ENCODE results near the gene SIK2.

SIK2 gene

GRCh38 chr11:111660822-111661221 lies 58.6 kb downstream of the SIK2 start:
- DNase-seq: no peak

GRCh38 chr11:111663820-111664219 lies 61.6 kb downstream of the SIK2 start:
- DNase-seq: peak; percentile 16

DNA sequence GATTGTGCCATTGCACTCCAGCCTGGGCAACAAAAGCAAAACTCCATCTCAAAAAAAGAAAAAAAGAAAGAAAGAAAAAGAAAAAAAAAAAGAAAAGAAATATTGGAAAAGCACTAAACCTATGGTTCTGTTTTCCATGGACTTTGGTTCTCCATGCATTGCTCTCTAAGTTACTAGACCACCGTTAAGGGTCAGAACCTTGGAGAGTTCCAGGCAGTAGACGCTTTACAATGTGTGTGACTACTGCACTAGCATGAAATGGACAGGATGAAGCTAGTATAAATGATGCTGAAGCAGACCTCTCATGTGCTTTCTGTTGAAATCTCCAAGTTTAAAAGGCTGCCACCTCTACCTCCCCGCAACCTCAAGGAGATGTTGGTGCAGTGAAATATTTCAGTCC lies 63.5 kb downstream of the SIK2 start:
- DNase-seq: no peak

DNA sequence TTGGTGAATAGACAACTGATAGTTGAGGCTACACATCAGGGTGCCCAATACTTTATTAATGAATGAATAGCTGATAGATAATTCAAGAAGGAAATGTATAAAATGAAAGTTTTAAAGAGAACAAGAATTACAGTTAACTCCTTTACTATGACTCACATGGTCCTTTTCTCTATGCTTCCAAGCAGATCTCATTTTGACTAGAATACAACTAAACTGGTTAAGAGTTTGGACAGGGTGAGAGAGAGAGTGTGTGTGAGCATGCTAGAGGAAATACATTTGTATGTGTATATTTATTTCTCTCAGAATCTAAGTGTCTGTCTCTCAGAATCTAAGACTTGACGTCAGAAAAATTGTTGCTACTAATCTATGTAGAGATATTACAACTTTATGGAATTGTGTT lies 66.7 kb downstream of the SIK2 start:
- DNase-seq: no peak

DNA sequence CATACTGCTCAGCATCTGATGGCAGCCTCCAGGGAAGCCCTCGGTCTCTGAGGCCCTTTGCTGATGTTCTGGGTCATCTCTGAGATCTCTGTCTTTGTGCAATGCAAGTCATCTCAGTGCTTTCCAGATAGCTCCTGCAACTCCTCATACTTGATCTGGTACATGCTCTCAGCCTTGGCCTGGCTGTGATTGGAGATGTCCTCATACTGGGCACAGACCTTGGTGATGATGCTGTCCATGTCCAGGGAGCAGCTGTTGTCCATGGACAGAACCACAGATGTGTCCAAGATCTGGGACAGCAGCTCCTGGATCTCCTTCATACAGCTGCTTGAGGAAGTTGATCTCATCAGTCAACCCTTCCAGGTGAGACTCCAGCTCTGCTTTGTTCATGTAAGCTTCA lies 69.1 kb downstream of the SIK2 start:
- no peak for DNase-seq

GRCh38 chr11:111672949-111673348 lies 70.7 kb downstream of the SIK2 start:
- no peak for DNase-seq

- peak; percentile 55 for DNase-seq
Measured at GRCh38 chr11:111674941-111675340, 72.7 kb downstream of the SIK2 start.

DNA sequence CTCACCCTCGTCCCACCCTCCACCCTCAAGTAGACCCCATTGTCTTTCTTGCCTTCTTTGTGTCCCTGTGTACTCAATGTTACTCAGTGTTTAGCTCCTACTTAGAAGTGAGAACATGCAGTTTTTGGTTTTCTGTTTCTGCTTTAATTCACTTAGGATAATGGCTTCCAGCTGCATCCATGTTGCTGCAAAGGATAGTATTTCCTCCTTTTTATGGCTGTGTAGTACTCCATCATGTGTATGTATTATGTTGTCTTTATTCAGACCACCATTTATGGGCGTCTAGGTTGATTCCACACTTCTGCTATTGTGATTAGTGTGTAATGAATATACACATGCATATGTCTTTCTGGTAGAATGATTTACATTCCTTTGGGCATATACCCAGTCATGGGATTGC lies 73.6 kb downstream of the SIK2 start:
- no peak for DNase-seq

- peak; percentile 73 for DNase-seq
Measured at GRCh38 chr11:111676878-111677585, 74.8 kb downstream of the SIK2 start.

DNA sequence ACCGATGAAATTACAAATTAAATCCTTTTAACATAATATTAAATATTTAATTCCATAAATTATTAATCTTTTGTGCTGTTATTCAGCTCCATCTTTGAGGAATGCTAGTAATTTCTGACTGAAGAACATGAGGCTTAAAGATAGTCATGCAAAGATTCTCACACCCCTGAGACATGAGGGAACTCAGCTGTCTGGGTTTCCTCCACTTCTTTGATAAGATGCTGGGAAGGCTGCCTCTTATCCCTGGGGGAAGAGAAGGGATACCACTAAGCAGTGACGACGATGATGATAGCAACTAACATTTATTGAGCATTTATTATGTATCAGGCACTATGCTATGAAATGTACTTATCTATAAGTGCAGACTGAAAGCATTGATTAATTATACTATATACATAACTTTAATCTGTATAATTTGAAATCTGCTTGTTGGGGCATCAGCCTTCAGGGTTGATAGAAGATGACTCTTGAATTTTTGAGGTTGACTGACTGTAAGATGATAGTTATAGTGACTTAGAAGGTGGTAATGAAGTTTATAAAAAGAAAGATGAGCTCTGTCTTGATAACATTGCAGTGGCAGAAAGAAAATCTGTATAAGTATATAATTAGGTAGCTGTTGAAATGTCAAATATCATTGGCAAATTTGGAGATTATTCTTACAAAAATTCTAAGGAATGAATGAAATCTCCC lies 78.4 kb downstream of the SIK2 start:
- DNase-seq: no peak

- no peak for DNase-seq
Measured at GRCh38 chr11:111683806-111684205, 81.6 kb downstream of the SIK2 start.

- DNase-seq: no peak
Measured at GRCh38 chr11:111684251-111684650, 82.0 kb downstream of the SIK2 start.

GRCh38 chr11:111688013-111688412 lies 85.8 kb downstream of the SIK2 start:
- DNase-seq: no peak

DNA sequence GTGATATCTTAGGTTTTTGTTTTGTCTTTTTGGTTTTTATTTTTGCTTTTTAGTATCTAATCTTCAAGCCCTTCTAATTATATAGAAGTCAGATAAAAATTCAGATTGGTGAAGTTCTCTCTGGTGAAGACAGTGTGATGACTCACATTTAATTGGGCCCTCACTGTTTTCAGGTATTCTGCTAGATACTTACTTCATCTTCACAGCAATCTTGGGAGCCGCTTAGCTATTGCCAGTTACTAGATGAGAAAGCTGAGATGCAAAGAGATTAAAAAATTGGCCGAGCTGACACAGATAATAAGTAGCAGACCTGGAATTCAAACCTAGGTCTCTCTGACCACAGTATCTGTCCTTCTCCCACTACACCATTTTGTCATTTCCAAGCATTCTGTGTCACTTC lies 88.9 kb downstream of the SIK2 start:
- DNase-seq: no peak

DNA sequence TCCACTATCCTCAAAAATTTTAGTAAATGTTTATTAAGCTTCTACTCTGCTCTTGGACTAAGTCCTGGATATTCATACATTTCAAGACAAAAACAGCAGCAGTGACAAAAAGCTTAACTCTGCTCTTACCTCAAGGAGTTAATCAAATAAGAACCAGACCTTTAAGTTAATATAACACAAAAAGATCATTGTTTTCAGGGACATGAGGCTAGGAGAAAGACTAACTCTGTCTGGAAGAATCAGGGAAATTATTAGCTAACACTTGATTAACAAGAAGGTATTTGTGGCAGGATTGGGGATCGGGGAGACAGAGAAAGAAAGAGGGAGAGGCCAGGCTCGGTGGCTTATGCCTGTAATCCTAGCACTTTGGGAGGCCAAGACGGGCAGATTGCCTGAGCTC lies 89.5 kb downstream of the SIK2 start:
- no peak for DNase-seq

DNA sequence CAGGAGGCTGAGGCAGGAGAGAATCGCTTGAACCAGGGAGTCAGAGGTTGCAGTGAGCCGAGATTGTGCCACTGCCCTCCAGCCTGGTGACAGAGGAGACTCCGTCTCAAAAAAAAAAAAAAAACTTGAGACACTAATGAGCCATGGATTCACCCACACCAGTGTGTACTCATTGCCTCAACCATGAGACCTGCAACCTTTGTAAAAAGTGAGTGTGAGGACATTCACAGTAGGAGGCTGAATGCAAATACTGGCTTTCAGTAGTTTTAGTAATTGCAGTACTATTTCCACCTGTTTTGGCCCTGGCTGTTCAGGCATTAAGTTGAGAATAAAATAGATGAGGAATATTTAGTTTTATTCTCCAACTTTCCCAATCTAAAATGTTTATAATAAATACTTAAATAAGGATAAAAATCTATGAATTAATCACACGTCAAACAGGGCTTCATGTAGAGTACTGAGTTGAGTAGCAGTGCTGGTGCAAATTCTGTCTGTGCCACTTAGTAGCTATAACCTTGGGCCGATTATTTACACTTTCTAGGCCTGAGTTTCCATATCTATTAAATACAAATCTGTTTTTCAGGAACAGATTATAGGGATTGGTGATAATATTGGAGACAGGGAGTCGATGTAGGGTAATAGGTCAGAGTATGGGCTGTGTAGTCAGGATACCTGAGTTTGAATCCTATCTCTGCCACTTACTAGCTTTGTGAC lies 91.1 kb downstream of the SIK2 start:
- DNase-seq: no peak

- DNase-seq: peak; percentile 93
Measured at GRCh38 chr11:111694851-111695250, 92.6 kb downstream of the SIK2 start.

DNA sequence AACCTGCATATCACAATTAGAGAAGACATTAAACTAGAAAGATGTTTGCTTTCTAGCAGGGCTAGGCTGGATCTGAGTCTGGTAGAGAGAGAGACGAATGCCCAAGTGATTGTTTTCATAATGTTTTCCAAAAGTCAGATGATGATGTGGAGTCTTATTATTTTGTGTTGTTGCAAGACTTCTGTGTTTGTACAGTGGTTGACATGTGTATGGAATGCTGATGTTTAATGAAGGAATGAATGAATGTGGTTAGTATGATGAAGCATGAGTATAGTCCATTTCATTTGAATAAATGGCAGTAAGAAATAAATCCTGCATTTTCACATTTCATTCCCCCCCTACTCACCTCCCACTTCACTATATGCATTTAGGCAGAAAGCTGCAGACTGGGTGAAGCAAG lies 94.3 kb downstream of the SIK2 start:
- peak; percentile 84 for DNase-seq

DNA sequence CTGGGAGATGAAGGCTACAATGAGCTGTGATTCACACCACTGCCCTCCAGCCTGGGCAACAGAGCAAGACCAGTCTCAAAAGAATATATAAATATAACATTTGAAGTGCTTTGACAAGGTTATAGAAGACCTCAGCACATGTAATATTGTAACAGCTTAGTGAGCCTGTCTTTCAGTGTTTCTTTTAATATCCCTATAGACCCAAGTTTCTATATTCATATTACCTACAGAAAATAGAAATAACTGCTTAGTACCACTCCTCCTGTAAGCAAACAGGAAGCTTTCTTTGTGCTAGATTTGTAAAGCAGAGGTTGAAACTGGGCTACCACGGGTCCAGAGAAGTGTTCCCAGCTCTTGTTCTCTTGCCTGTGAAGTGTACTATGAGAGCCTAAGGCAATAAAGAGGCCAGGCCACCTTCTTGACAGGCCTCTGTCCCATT lies 95.7 kb downstream of the SIK2 start:
- DNase-seq: no peak

- peak; percentile 55 for DNase-seq
Measured at GRCh38 chr11:111698852-111699559, 96.8 kb downstream of the SIK2 start.

DNA sequence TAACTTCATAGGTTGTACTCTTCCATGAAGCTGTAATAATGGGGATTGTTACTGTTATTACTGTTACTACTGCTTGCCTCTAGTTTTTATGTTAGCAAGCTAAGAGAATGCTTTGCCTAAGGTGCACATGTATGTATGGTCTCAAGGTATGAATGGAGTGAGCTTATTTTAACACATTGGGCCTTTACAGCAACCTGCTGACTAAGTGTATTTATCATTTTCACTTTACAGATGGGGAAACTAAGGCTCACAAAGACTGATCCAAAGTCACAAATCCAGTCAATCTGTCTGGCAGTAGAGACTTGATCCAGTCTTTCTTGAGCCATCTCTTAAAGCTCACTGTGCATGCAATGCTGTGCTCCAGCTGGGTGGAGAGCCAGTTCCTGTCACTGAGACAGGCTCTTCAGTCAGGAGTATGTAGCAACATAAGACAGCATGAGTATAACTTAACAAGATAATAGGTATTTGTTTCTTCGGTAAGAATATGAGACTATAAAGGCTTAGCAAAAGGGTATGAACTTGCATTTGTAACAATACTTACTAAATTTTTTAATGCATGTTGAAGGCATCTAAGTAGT lies 97.4 kb downstream of the SIK2 start:
- no peak for DNase-seq

DNA sequence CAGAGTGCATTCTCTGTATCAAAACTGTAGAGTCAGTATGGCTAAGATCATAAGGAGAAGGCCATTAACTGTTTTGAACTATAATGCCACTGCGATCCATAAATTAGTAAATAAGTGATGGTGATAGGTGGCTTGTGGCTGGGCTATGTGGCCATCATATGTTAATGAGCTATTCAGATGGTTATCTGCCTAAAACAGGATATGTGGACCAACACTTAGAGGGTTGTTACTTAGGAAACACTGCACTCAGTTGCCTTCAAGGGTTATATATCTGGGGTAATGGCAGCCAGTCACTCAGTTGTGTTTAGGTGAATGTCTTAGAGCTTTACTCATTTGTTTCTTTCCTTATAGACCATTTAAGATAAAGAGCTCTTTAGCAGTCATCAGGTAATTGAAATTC lies 97.9 kb downstream of the SIK2 start:
- DNase-seq: no peak

DNA sequence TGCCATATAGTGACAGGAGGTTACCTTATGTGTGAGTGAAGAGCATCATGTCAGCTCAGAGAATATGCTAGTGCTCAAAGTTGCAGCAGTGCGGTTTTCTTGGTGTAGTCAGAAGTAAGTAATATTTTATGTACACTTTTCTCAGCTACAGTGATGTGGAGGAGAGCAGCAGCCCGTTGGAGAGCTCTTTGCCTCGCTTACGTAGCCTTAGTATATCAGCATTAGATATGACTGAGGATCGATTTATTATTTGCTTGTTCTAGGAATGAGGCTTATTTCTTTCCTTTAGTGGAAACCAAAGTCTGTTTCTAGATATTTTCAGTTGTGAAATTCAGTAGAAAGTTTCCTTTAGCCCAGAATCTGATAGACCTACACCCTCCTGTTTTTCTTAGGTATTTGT lies 100.4 kb downstream of the SIK2 start:
- DNase-seq: no peak

Data from HCEC 1CT (cell line).